ENCODE measurements around the gene DEPDC4.

DEPDC4 gene

DNA sequence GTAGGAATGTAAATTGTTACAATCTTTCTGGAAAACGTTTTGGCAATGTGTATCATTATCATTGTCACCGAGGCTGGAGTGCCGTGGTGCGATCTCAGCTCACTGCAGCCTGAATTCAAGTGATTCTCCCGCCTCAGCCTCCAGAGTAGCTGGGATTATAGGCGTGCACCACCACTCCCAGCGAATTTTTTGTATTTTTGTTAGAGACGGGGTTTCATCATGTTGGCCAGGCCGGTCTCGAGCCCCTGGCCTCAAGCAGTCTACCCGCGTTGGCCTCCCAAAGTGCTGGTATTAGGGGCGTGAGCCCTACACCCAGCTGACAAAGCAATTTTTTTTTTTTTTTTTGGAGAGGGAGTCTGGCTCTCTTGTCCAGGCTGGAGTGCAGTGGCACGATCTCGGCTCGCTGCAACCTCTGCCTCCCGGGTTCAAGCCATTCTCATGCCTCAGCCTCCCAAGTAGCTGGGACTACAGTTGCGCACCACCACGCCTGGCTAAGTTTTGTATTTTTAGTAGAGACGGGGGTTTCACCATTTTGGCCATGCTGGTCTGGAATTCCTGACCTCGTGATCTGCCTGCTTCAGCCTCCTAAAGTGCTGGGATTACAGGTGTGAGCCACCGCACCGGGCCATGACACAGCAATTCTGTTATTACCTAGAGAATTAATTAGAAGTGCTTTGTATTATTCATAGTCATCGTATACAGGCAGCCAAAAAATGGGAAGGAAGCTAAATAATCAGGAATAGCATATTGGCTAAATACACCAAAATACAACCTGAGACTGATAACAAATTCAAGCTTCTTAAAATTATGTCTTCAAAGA, 65.1 kb downstream of the DEPDC4 start:
- peak overlapping the region; percentile 96 to 98 for H3K4me3 ChIP-seq (ENCODE audit: low read depth in 1 of 2, low read length in 2 of 2)
- no peak overlapping the region for H3K27ac ChIP-seq (ENCODE audit: low read depth, low read length)
- no peaks in the 10 kb centered on the region for H3K9me3 ChIP-seq (ENCODE audit: control insufficient read depth in 1 of 2, low read length in 2 of 2)
- peak overlapping the region in 1 of 2 donors; percentile 80 for H3K9ac ChIP-seq (ENCODE audit: low read depth in 1 of 2, low read length in 2 of 2)
- peaks cover 0 to 5% of the 10 kb centered on the region in 2 donors for H3K36me3 ChIP-seq (ENCODE audit: control insufficient read depth in 1 of 2, insufficient read depth in 2 of 2, low read length in 2 of 2)
- no peaks in the 10 kb centered on the region for H3K27me3 ChIP-seq (ENCODE audit: control insufficient read depth in 1 of 2, insufficient read depth in 2 of 2, low read length in 2 of 2)
- peaks cover 8 to 19% of the 10 kb centered on the region in 2 donors for H3K4me1 ChIP-seq (ENCODE audit: control insufficient read depth in 1 of 2, insufficient read depth in 2 of 2, low read length in 2 of 2)

DNA sequence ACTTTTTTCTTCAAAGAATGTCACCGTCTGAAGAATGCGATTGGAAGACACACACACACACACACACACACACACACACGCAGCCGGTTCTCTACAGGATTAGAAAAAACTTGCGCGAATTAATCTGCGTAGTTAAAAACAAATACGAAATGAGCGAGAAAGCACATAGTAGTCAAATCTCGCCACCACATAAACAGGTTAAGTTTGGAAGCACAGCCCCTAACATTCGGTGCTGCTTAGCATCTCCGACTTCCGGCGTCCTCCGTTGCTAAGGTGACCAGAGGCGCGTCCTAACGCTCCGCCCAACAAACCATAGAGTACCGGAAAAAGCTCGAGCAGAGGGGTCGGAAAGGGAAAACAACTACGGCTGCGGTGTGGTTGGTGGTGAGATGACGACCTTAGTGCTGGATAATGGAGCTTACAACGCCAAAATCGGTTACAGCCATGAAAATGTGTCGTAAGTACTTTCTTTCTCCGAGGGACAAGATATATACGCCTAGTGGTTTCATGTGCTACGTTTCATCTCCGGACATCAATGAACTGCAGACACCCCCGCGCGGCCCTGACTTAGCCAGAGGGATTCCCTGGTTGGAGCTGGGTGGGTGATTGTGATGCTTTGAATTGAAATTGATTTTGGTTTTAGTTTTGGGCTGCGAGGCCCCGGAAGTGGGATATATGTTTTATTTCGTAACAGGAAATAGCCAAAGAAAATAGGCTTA, 66.3 kb downstream of the DEPDC4 start, which contains the start of gene ACTR6:
Gene ACTR6 (plus strand): TSS at position 353 of the 719 bp plus-strand sequence. CDS start 37 bp downstream, at position 390.
- H3K9me3 ChIP-seq (ENCODE audit: control insufficient read depth in 1 of 2, low read length in 2 of 2), result no peaks in the 10 kb centered on the region
- H3K27me3 ChIP-seq (ENCODE audit: control insufficient read depth in 1 of 2, insufficient read depth in 2 of 2, low read length in 2 of 2), result no peaks in the 10 kb centered on the region
- peak within 1 kb of the TSS; percentile 56 for H3K27ac ChIP-seq (ENCODE audit: low read depth, low read length)
- peaks cover 0 to 3% of the 10 kb centered on the region in 2 donors for H3K36me3 ChIP-seq (ENCODE audit: control insufficient read depth in 1 of 2, insufficient read depth in 2 of 2, low read length in 2 of 2)
- H3K4me1 ChIP-seq (ENCODE audit: control insufficient read depth in 1 of 2, insufficient read depth in 2 of 2, low read length in 2 of 2), result peaks cover 8 to 19% of the 10 kb centered on the region in 2 donors
- H3K9ac ChIP-seq (ENCODE audit: low read depth in 1 of 2, low read length in 2 of 2), result peak within 1 kb of the TSS; percentile 70 to 80
- peak within 1 kb of the TSS; percentile 96 to 98 for H3K4me3 ChIP-seq (ENCODE audit: low read depth in 1 of 2, low read length in 2 of 2)

DNA sequence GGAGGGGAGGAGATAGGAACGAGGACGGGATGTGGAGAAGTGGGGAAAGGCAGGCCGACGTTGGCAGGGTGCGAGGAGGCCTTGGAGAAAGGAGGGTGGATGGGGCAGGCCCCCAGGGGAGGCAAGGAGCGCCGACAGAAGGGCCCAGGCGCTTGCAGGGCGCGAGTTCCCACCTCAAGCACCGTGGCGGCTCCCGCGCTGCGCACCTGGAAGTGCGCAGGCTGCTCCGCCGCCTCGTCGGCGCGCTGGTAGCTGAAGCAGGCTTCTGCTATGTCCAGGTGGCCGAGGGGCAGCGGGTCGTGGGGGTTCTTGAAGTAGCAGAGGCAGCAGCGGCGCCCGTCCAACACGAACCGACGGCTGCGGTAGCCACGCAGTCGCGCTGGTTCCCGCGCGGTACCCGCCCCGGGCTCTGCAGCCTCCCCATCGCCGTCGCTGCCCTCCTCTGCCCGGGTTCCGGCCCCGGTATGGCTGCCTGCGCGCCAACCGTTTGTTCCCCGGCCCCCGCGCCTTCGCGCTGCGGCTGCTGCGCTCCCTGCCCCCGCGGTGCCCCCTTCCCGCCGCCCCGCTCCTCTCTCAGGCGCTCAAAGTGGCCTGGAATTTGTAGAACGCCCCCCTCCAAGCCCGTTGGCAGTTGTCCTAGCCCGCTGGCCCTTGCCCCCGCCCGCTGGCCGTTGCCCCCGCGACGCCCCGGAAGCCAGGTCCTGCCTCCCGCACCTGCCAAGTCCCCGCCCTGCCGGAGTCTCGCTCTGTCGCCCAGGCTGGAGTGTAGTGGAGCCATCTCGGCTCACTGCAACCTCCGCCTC, 67.3 kb downstream of the DEPDC4 start:
- H3K9me3 ChIP-seq (ENCODE audit: control insufficient read depth in 1 of 2, low read length in 2 of 2), result no peaks in the 10 kb centered on the region
- peaks cover 0 to 3% of the 10 kb centered on the region in 2 donors for H3K36me3 ChIP-seq (ENCODE audit: control insufficient read depth in 1 of 2, insufficient read depth in 2 of 2, low read length in 2 of 2)
- peak overlapping the region; percentile 56 for H3K27ac ChIP-seq (ENCODE audit: low read depth, low read length)
- peak overlapping the region; percentile 68 to 70 for H3K9ac ChIP-seq (ENCODE audit: low read depth in 1 of 2, low read length in 2 of 2)
- H3K27me3 ChIP-seq (ENCODE audit: control insufficient read depth in 1 of 2, insufficient read depth in 2 of 2, low read length in 2 of 2), result no peaks in the 10 kb centered on the region
- H3K4me3 ChIP-seq (ENCODE audit: low read depth in 1 of 2, low read length in 2 of 2), result peak overlapping the region; percentile 96 to 98
- H3K4me1 ChIP-seq (ENCODE audit: control insufficient read depth in 1 of 2, insufficient read depth in 2 of 2, low read length in 2 of 2), result peaks cover 8 to 19% of the 10 kb centered on the region in 2 donors

DNA sequence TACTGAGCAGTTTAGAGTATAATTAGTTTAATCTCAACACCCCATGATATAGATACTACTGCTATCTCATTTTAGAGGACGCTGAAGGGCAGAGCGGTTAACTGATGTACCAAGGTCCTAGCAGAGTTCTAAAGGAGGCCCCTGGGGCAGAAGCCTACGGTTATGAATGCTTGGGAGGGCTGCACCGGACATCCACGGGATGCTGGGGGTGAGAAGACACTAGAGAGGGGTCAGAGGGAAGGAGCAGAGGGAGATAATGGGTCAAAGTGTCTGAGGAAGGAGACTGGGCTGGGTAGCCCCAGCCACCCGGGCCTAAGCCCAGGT, 67.9 kb downstream of the DEPDC4 start:
- Histone ChIP-seq H3K27ac (ENCODE audit: low read depth, low read length) (no peak overlapping the region), H3K27me3 (ENCODE audit: control insufficient read depth in 1 of 2, insufficient read depth in 2 of 2, low read length in 2 of 2) (no peaks in the 10 kb centered on the region), H3K9ac (ENCODE audit: low read depth in 1 of 2, low read length in 2 of 2) (peak overlapping the region; percentile 68 to 70), H3K36me3 (ENCODE audit: control insufficient read depth in 1 of 2, insufficient read depth in 2 of 2, low read length in 2 of 2) (peaks cover 0 to under 1% of the 10 kb centered on the region in 2 donors), H3K4me1 (ENCODE audit: control insufficient read depth in 1 of 2, insufficient read depth in 2 of 2, low read length in 2 of 2) (peaks cover 8 to 19% of the 10 kb centered on the region in 2 donors), H3K9me3 (ENCODE audit: control insufficient read depth in 1 of 2, low read length in 2 of 2) (no peaks in the 10 kb centered on the region), H3K4me3 (ENCODE audit: low read depth in 1 of 2, low read length in 2 of 2) (peak overlapping the region; percentile 96 to 98)

DNA sequence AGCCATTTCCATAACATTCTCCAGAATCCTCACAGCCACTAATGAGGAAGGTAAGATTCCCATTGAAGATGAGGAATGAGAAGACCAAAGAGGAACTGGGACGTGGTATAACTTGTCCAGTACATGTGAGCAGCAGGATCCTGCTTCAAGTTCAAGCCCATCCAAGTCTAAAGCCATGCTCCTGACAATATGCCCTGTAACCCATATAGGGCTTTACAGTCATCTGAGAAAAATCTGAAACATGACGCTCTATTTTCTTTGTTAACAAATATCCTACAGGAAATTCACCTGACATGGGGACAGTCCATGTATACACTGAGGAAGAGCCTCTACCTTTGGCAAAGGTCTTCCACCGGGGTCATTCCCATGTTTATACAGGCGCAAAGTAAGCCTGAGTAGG, 69.4 kb downstream of the DEPDC4 start:
- H3K4me1 ChIP-seq (ENCODE audit: control insufficient read depth in 1 of 2, insufficient read depth in 2 of 2, low read length in 2 of 2), result peaks cover 8 to 19% of the 10 kb centered on the region in 2 donors

DNA sequence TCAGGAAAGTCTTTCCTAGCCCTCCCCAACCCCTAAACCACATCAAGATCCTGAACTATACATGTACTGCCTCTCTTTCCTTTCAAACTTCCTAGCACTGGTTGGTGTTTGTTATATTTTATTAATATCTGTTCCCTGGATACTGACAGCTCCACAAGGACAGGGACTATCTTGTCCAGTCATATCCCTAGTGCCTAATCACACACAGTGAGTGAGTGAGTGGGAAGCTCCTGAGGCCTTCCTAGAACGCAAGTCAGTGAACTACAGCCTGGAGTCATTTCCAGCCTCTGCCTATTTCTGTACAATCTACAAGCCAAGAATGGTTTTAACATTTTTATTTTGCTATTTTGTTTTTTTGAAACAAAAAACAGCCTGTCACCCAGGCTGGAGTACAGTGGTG, 73.8 kb downstream of the DEPDC4 start:
- H3K27ac ChIP-seq (ENCODE audit: low read depth, low read length), result no peak overlapping the region
- H3K4me3 ChIP-seq (ENCODE audit: low read depth in 1 of 2, low read length in 2 of 2), result no peak overlapping the region
- H3K27me3 ChIP-seq (ENCODE audit: control insufficient read depth in 1 of 2, insufficient read depth in 2 of 2, low read length in 2 of 2), result no peaks in the 10 kb centered on the region
- H3K9me3 ChIP-seq (ENCODE audit: control insufficient read depth in 1 of 2, low read length in 2 of 2), result no peaks in the 10 kb centered on the region
- no peak overlapping the region for H3K9ac ChIP-seq (ENCODE audit: low read depth in 1 of 2, low read length in 2 of 2)
- H3K4me1 ChIP-seq (ENCODE audit: control insufficient read depth in 1 of 2, insufficient read depth in 2 of 2, low read length in 2 of 2), result peaks cover 0 to under 1% of the 10 kb centered on the region in 2 donors
- peaks cover 0 to 19% of the 10 kb centered on the region in 2 donors for H3K36me3 ChIP-seq (ENCODE audit: control insufficient read depth in 1 of 2, insufficient read depth in 2 of 2, low read length in 2 of 2)

More for the DNA sequence above, 69.4 kb downstream of the DEPDC4 start:
- Histone ChIP-seq H3K9ac (ENCODE audit: low read depth in 1 of 2, low read length in 2 of 2) (no peak overlapping the region), H3K4me3 (ENCODE audit: low read depth in 1 of 2, low read length in 2 of 2) (no peak overlapping the region), H3K27me3 (ENCODE audit: control insufficient read depth in 1 of 2, insufficient read depth in 2 of 2, low read length in 2 of 2) (no peaks in the 10 kb centered on the region), H3K36me3 (ENCODE audit: control insufficient read depth in 1 of 2, insufficient read depth in 2 of 2, low read length in 2 of 2) (no peaks in the 10 kb centered on the region), H3K27ac (ENCODE audit: low read depth, low read length) (no peak overlapping the region), H3K9me3 (ENCODE audit: control insufficient read depth in 1 of 2, low read length in 2 of 2) (no peaks in the 10 kb centered on the region)

Data from duodenal mucosa (tissue), 2 donors.